HL-60/S4 treated with phorbol 12-myristate 13-acetate at 8.2 ng/mL for 4 days and 3 days (cell line): Measurements from ENCODE around the gene FOXC2.

Source experiments
- in situ Hi-C: fragments of 300-500 bp; cut with MboI; formaldehyde crosslinking; loops from 2 replicates; pipeline ENCODE4 v1.15.0; 2022; ENCODE audit warnings: low sequenced_read_pairs

The FOXC2 gene

GRCh38 chr16:86570558-86571529 lies 4.2 kb downstream of the FOXC2 start:
- in situ Hi-C loops: no loop called here

GRCh38 chr16:86571530-86571915 lies 4.9 kb downstream of the FOXC2 start:
- in situ Hi-C loops: no loop called here

GRCh38 chr16:86572041-86572521 lies 5.5 kb downstream of the FOXC2 start:
- in situ Hi-C loops: no loop called here

- in situ Hi-C loops: no loop called here
Measured at GRCh38 chr16:86572606-86573005, 6.0 kb downstream of the FOXC2 start.

DNA sequence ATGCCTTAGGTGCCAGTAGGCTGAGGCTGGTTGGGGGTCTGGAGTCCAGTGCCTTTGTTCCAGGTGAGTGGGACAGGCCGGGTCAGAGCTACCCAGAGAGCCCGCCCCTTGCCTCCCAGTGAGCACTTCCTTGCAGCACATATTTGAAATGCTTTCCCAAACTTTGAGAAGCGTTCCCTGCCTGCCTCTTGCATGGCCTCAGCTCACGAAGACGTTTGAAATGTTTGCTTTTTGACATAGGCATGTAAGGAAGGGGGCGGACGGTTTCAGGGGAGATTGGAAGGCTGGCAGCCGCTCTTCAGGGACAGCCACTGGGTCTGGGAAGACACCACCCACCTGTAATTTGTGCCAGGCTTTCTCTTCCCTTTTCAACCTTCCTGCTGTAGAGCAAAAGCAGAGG lies 6.6 kb downstream of the FOXC2 start:
- in situ Hi-C loops: no loop called here

- in situ Hi-C loops: no loop called here
Measured at GRCh38 chr16:86573646-86574508, 7.2 kb downstream of the FOXC2 start.

DNA sequence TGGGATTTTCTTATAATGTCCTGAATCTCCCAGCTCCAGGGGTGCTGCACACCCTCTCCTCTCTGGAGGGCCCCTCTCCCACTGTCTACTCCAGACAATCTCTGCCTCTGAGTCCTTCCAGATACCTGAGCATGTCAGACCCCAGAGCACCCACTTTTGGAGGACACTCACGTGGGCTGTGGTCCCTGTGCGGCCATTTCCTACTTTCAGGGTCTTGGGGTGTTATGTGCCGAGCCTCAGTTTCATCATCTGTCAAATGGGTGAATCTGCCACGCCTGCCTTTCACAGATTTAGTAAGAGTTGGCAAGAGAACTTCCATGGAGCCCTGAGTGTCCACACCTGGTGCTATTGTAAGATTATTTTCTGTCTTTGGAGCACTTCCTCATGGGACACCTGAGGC lies 8.0 kb downstream of the FOXC2 start:
- in situ Hi-C loops: loop anchor here (25.0 kb wide), 1 partner anchor 488 kb away; no protein-coding TSS in a partner anchor

DNA sequence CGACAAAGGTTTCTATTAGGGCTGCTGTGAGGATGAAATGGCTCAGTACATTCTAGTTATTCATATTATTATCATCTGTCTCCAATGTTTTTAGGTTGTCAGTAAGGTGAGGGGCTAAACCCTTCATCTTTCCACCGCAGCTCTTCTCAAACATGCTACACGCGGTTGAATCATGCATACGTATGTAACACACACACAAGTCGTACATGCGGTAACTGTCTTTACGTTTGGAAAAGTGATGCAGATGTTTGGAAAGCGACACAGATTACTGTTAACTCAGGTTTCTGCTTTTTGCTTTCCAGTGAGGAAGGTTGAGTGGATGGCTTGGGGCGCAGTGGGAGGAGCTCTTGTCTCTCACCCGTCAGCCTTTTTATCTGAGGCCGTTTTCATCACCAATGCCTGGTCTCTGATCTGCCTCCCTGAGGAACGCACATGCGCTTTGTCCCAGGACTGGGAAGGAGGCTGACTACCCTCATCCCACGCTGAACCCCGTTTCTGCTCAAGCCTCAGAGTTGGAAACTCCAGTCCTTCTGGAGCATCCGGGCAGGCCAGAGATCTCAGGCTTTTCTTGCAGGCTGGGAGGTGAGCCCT lies 8.6 kb downstream of the FOXC2 start:
- in situ Hi-C loops: loop anchor here (25.0 kb wide), 1 partner anchor 487 kb away; no protein-coding TSS in a partner anchor

GRCh38 chr16:86575754-86576557 lies 9.3 kb downstream of the FOXC2 start:
- in situ Hi-C loops: loop anchor here (25.0 kb wide), 1 partner anchor 486 kb away; no protein-coding TSS in a partner anchor

GRCh38 chr16:86576591-86577313 lies 10.1 kb downstream of the FOXC2 start:
- in situ Hi-C loops: loop anchor here (25.0 kb wide), 1 partner anchor 486 kb away; no protein-coding TSS in a partner anchor

DNA sequence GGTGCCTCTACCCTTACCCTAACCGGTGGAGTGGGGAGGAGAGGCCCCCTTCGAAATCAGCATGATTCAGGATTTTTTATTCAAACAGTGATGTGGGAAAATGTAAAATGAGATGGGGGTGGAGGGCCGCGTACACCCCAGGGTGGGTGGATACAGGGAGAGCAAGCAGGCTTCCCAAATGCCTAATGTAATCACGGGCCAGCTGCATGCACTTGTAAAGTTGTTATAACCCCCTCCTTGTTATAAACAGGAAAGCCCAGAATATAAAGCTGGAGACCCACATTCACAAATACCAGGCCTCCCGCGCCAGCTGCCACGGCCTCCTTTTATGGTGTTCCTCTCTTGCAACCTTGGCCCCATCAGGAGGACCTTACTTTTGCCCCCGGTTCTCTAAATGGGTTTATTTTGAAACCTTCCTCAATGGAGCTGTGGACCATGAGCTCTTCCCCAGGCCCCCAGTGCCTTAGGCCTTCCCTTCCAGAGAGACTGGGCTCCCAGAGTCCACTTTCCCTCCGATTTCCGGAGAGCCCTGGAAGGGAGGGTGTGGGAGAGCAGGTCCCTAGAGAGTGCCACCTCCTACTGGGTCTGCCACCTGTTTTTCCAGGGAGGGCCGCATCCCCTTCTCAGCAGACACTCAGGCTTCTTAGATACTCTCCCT lies 10.8 kb downstream of the FOXC2 start:
- in situ Hi-C loops: loop anchor here (25.0 kb wide), 1 partner anchor 485 kb away; no protein-coding TSS in a partner anchor

DNA sequence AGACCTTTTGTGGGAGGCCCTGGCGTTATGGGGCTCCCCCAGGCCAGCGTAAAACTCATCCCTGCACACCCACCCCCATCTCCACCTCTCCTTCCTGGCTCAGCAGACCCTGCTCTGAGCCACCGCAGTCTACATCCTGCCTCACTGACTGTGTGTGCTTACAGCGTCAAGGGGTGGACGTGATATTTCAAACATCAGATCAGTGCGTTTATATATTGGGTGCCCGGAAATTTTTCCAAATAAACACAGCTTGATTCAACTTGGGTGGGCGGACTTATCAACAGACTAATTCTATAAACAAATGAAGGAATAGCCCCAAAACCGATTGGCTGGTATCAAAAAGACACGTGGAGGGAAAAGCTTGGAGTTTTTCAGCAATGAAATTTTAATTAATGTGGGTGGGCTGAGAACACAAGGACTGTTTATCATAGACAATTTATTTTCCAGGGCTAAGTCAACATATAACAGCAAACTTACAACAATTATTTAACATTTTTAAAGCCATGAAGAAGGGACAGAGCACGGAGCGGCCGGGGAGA lies 11.5 kb downstream of the FOXC2 start, which contains the start of gene FOXL1:
FOXL1 (plus strand) TSS at position 489 of the 539 bp plus-strand sequence. CDS start 175 bp downstream, outside the sequence.
- in situ Hi-C loops: loop anchor here (25.0 kb wide), 1 partner anchor 484 kb away; no protein-coding TSS in a partner anchor

GRCh38 chr16:86578611-86579267 lies 12.1 kb downstream of the FOXC2 start:
- in situ Hi-C loops: loop anchor here (25.0 kb wide), 1 partner anchor 484 kb away; no protein-coding TSS in a partner anchor

DNA sequence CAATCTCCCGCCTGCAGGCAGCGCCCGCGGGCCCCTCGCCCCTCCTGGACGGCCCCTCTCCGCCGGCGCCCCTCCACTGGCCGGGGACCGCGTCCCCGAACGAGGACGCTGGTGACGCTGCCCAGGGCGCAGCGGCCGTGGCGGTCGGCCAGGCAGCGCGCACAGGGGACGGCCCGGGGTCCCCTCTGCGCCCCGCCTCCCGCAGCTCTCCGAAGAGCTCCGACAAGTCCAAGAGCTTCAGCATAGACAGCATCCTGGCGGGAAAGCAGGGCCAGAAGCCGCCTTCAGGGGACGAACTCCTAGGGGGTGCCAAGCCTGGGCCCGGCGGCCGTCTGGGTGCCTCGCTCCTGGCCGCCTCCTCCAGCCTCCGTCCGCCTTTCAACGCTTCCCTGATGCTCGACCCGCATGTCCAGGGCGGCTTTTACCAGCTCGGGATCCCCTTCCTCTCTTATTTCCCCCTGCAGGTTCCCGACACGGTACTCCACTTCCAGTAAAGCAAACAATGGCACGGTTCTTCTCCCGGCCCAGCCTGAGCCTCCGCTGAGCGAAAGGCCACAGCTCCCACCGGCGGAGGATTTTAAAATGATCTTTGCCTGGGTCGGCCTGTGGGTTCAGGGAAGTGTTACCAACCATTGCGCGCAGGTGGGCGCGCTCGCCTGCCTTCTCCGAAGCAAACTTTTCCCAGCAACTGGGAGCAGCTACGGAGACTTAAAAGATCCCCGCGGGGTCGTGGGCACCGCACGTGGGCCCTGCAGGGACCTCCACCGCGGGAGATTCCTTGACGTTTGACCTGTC lies 12.8 kb downstream of the FOXC2 start:
- in situ Hi-C loops: loop anchor here (25.0 kb wide), 1 partner anchor 483 kb away; no protein-coding TSS in a partner anchor

DNA sequence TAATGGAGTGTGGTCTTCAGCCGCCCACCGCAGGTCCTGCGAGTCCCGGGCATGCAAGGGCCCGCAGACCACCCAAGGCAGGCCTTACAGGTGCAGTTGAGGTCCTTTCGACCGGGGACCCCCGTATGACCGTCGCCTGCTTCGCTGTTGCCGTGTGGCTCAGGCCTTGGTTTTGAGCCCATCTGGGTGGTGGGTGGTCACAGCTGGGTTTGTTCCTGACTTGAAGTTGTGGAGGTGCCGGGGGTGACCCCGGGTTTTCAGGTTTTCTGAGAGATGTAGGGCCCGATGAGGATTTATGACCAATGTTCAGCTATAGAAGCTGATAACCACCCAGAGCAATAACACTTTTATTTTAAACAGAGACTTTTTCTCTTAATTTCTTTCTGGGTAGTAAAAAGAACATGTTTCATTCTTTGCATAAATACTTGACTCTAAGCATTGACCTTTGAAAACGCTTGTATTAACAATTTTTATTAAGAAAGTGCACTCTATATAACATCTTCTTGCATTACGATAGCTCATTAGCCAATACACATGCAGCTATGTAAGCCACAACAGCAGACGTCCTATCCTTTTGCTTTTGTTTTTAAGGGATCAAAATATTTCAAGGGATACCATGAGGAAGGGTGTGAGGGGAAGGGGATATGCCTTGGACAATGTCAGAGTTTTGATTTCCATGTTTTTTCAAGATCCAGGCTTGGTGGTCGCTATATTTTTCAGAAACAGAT lies 13.6 kb downstream of the FOXC2 start:
- in situ Hi-C loops: loop anchor here (25.0 kb wide), 1 partner anchor 482 kb away; no protein-coding TSS in a partner anchor

- in situ Hi-C loops: loop anchor here (25.0 kb wide), 1 partner anchor 482 kb away; no protein-coding TSS in a partner anchor
Measured at GRCh38 chr16:86580791-86581170, 14.2 kb downstream of the FOXC2 start.
